GM19452 (cell line): Measurements from ENCODE around the gene OR2Z1.
"Not testable (repeated sequence)": the region's sequence is repeated elsewhere in the genome, so short reads cannot be mapped to it uniquely, and the experiment has no call there.

Source experiments
- ATAC-seq: cut with Tn5 transposase; IDR thresholded peaks from one replicate; pipeline ENCODE4 v1.9.1; 2021; ENCODE audit not compliant: unreplicated experiment

Gene OR2Z1

DNA sequence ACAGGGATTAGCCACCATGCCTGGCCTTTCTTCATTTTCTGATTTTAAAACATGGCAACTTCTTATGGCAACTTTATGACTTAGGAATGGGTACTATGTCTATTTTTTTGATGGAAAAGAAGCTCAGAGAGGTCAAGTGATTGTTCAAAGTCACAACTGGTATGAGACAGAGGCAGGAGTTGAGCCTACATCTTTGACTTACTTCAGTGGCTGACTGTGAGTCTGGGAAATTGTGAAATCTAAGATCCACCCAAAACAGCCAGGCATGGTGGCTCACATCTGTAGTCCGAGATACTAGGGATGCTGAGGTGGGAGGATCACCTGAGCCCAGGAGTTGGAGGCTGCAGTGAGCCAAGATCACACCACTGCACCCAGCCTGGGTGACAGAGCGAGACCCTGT is 20.5 kb upstream of the OR2Z1 start:
- ATAC-seq, result no peak

DNA sequence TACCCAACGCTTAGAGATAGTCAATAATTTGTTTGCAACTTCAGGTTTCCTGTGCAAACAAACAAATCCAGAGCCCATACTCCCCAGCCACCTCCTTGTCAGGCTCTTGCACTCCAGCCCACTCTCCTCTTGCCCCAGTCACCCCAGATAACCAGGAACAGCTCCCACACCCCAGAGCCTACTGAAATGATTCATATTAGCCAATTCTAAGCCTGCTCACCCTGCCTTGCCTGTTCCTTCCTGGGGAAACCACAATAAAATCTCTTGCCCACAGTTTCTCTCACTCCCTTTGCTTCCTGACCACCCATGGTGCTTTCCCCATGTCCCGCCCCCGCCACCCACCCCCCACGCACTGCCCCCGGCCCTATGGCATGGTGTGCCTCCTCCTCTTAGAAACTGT is 19.1 kb upstream of the OR2Z1 start:
- ATAC-seq, result no peak

GRCh38 chr19:8703223-8703622 is 18.2 kb upstream of the OR2Z1 start:
- ATAC-seq, result no peak

- ATAC-seq, result not testable (repeated sequence)
Measured at GRCh38 chr19:8705304-8705703, 16.1 kb upstream of the OR2Z1 start.

DNA sequence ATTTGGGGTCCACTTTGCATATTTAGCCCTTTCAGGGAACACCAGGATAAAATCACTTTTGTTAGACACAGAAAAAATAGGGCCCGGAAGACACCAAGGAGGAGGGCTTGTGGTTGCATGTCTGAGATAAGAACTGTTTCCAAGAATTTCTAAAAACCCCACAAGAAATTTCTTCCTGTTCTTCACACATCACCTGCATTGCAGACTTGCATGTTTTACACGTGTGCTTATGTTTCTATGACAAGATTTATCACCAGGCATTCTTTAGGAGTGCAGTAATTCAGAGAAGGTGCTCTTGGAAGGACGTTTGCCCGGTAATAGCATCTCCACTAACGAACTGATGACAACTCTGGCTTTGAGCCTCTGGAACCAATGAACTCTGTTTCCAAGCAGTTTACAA is 15.7 kb upstream of the OR2Z1 start:
- ATAC-seq, result no peak

GRCh38 chr19:8710337-8710736 is 11.1 kb upstream of the OR2Z1 start:
- not testable (repeated sequence) for ATAC-seq

- ATAC-seq, result no peak
Measured at GRCh38 chr19:8722032-8722431, 598 bp downstream of the OR2Z1 start.

DNA sequence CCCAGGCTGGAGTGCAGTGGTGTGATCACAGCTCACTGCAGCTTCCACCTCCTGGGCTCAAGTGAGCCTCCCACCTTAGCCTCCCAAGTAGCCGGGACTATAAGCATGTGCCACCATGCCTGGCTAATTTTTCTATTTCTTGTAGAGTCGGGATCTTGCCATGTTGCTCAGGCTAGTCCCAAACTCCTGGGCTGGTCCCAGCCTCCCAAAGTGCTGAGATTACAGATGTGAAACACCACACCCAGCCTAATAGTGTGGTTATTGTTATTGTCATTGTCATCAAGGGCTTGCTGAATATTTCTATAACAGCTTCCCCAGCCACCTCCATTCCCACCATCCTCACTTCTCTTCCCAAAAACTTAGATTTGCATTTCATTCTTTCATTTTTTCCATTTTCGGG is 2.8 kb downstream of the OR2Z1 start:
- ATAC-seq, result no peak

DNA sequence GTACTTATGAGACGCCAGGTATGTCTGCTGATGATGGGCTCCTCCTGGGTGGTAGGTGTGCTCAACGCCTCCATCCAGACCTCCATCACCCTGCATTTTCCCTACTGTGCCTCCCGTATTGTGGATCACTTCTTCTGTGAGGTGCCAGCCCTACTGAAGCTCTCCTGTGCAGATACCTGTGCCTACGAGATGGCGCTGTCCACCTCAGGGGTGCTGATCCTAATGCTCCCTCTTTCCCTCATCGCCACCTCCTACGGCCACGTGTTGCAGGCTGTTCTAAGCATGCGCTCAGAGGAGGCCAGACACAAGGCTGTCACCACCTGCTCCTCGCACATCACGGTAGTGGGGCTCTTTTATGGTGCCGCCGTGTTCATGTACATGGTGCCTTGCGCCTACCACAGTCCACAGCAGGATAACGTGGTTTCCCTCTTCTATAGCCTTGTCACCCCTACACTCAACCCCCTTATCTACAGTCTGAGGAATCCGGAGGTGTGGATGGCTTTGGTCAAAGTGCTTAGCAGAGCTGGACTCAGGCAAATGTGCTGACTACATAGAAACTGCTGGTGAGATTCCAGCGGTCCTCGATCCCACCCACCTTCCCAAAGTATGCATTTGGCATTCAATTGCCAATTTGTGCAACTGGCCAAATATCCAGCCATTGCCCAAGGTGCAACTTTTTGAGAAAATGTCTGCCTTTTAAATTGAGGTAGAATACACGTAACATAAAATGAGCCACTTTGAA is 10.2 kb downstream of the OR2Z1 start:
- ATAC-seq, result no peak

GRCh38 chr19:8738377-8738776 is 16.9 kb downstream of the OR2Z1 start:
- no peak for ATAC-seq

DNA sequence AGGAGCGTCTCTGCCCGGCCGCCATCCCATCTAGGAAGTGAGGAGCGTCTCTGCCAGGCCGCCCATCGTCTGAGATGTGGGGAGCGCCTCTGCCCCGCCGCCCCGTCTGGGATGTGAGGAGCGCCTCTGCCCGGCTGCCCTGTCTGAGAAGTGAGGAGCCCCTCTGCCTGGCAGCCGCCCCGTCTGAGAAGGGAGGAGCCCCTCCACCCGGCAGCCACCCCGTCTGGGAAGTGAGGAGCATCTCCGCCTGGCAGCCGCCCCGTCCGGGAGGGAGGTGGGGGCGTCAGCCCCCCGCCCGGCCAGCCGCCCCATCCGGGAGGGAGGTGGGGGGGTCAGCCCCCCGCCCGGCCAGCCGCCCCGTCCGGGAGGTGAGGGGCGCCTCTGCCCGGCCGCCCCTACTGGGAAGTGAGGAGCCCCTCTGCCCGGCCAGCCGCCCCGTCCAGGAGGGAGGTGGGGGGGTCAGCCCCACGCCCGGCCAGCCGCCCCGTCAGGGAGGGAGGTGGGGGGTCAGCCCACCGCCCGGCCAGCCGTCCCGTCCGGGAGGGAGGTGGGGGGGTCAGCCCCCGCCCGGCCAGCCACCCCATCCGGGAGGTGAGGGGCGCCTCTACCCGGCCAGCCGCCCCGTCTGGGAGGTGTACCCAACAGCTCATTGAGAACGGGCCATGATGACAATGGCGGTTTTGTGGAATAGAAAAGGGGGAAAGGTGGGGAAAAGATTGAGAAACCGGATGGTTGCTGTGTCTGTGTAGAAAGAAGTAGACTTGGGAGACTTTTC is 18.0 kb downstream of the OR2Z1 start:
- ATAC-seq, result not testable (repeated sequence)

DNA sequence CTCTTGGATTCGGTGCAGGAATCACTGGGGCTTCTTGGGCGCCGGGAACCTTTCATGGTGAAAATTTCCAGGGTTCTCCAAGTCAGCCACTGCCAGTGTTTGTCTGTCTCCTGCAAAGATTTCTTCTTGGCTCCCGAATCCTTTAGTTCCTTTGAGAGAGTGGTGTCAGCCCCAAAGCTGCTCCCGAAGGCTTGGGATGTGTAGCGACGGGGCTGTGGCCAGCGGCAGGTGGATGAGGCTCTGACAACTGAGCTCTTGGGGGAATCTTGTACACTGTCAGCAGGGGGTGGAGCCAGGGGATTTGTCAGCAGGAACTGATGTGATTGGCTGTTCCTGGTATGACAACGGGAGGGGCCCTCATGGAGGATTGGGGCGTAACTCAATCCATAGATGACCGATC is 45.8 kb downstream of the OR2Z1 start:
- ATAC-seq, result not testable (repeated sequence)

GRCh38 chr19:8769265-8769664 is 47.8 kb downstream of the OR2Z1 start:
- not testable (repeated sequence) for ATAC-seq

GRCh38 chr19:8773587-8773986 is 52.2 kb downstream of the OR2Z1 start:
- ATAC-seq, result not testable (repeated sequence)
